GM06990 (cell line): Measurements from ENCODE around the gene CHST14.

ENCODE experiments used
- DNase-seq: peaks from one replicate; pipeline ENCODE4 v3.0.0-alpha.2; 2011; ENCODE audit not compliant: insufficient read length; ENCODE audit errors: extremely low read depth
- H3K27me3 ChIP-seq: replicated peaks from 2 replicates; pipeline ENCODE4 v1.6.0; 2011; ENCODE audit warnings: low read length; ENCODE audit not compliant: control insufficient read depth, insufficient read depth
- H3K36me3 ChIP-seq: 2 replicates; pipeline ENCODE4 v1.5.1; 2011; ENCODE audit warnings: low read length; ENCODE audit not compliant: control insufficient read depth, insufficient read depth
- H3K4me3 ChIP-seq: replicated peaks from 2 replicates; pipeline ENCODE4 v1.5.1; 2011; ENCODE audit warnings: low read depth, mild to moderate bottlenecking, control low read depth, low read length
- CTCF ChIP-seq: IDR thresholded peaks from 2 replicates; pipeline ENCODE4 v1.5.1; 2011; ENCODE audit warnings: low read length, control low read depth, mild to moderate bottlenecking, inconsistent platforms; ENCODE audit not compliant: insufficient read depth, poor library complexity, severe bottlenecking

Gene CHST14

GRCh38 chr15:40506964-40507571 lies 36.3 kb downstream of the CHST14 start:
- TF ChIP-seq CTCF: peak; percentile 80
- Histone ChIP-seq H3K27me3 (no peaks in the 10 kb centered on the region), H3K4me3 (peak overlapping the region; percentile 35), H3K36me3 (no peaks in the 10 kb centered on the region)
- DNase-seq: peak; percentile 59

GRCh38 chr15:40508216-40508615 lies 37.4 kb downstream of the CHST14 start:
- no peak for TF ChIP-seq CTCF
- Histone ChIP-seq H3K36me3 (no peaks in the 10 kb centered on the region), H3K27me3 (no peaks in the 10 kb centered on the region), H3K4me3 (no peak overlapping the region)
- no peak for DNase-seq

- no peak for TF ChIP-seq CTCF
Observed at GRCh38 chr15:40510201-40510600, 39.4 kb downstream of the CHST14 start.

GRCh38 chr15:40511093-40511471 lies 40.3 kb downstream of the CHST14 start:
- peak; percentile 53 for DNase-seq
- Histone ChIP-seq H3K4me3 (peak overlapping the region; percentile 58), H3K27me3 (no peaks in the 10 kb centered on the region)

More at GRCh38 chr15:40510201-40510600, 39.4 kb downstream of the CHST14 start:
- no peak for DNase-seq
- Histone ChIP-seq H3K36me3 (no peaks in the 10 kb centered on the region), H3K4me3 (no peak overlapping the region), H3K27me3 (no peaks in the 10 kb centered on the region)

GRCh38 chr15:40511472-40512133 lies 40.8 kb downstream of the CHST14 start:
- peak; percentile 52 for DNase-seq
- no peak for TF ChIP-seq CTCF
- H3K4me3 ChIP-seq: peak overlapping the region; percentile 58
- H3K36me3 ChIP-seq: no peaks in the 10 kb centered on the region
- no peaks in the 10 kb centered on the region for H3K27me3 ChIP-seq

More at GRCh38 chr15:40511093-40511471, 40.3 kb downstream of the CHST14 start:
- TF ChIP-seq CTCF: no peak
- H3K36me3 ChIP-seq: no peaks in the 10 kb centered on the region
